Glutamatergic neuron (in vitro differentiated cells): ENCODE measurements around the gene VTCN1. TPM values are rescaled to one million over a fixed set of nuclear protein-coding genes. Genes with fewer than 3 reads are reported as not detected.

Source experiments
- DNase-seq: peaks from one replicate; pipeline ENCODE4 v3.0.0; 2022
- H3K27ac Mint-ChIP-seq: one replicate; pipeline ENCODE4 v1.8.0; 2020; ENCODE audit warnings: mild to moderate bottlenecking, mixed read lengths, inconsistent platforms; ENCODE audit not compliant: unreplicated experiment
- H3K27me3 Mint-ChIP-seq: one replicate; pipeline ENCODE4 v1.8.0; 2020; ENCODE audit warnings: mild to moderate bottlenecking, moderate library complexity, mixed read lengths, inconsistent platforms; ENCODE audit not compliant: unreplicated experiment
- H3K36me3 Mint-ChIP-seq: one replicate; pipeline ENCODE4 v1.8.0; 2020; ENCODE audit warnings: mild to moderate bottlenecking, mixed read lengths, inconsistent platforms; ENCODE audit not compliant: unreplicated experiment
- H3K4me1 Mint-ChIP-seq: one replicate; pipeline ENCODE4 v1.8.0; 2020; ENCODE audit warnings: mild to moderate bottlenecking, low read depth, mixed read lengths, inconsistent platforms; ENCODE audit not compliant: unreplicated experiment
- H3K4me3 Mint-ChIP-seq: one replicate; pipeline ENCODE4 v1.8.0; 2020; ENCODE audit warnings: mild to moderate bottlenecking, mixed read lengths, inconsistent platforms; ENCODE audit not compliant: unreplicated experiment
- H3K9me3 Mint-ChIP-seq: one replicate; pipeline ENCODE4 v1.8.0; 2020; ENCODE audit warnings: mild to moderate bottlenecking, moderate library complexity, mixed read lengths, inconsistent platforms; ENCODE audit not compliant: unreplicated experiment
- total RNA-seq: library from RNA; stranded (reverse); fragmentation: NEBNext Ultra II Directional; extraction: Animal tissue kit (Norgen Biotek cat#: 25700); gene quantifications from one replicate; pipeline ENCODE4 v1.2.1, GENCODE V29; 2021; ENCODE audit not compliant: unreplicated experiment
- TF ChIP-seq, protein P1 (sequence below): fragments of 200-600 bp; sonication (generic); IDR thresholded peaks from one replicate; pipeline ENCODE4 v1.5.0; 2021; ENCODE audit not compliant: partially characterized antibody, unreplicated experiment

VTCN1 gene
- total RNA-seq, 1 donor from 2014 or later = not detected

DNA sequence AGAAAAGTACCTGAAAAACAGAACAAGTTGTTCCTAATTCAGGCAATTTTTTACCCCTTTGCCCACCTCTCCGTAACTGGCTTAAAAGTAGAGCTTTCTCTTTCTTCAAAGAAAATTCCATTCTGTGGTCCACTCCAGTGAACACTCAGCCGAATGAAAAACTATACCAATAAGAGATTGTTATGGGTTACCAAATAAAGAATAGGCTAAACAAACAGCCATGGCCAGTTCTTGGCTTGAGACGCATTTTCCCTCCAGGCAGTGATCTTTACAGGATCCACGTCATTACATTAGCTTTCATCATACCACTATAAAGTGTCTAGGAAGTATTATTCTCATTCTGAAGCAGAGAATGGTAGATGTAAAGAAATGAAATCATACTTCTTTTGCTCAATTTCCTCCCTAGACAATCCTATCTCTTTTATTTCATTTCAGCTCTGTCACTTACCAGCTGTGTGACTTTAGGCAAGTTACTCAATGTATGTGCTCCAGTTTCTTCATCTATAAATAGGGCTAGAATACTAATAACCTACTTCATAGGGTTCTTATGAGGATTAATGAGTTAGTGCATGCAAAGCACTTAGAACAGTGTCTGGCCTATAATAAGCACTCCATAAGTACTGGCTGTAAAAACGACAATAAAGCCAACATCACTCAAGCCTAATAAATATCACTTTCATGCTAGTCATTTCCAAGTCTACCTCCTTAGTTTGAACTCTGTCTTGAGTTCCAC lies 62.7 kb downstream of the VTCN1 start:
- no peak overlapping the region for H3K4me3 Mint-ChIP-seq
- no peaks in the 10 kb centered on the region for H3K36me3 Mint-ChIP-seq
- no peak for DNase-seq
- H3K4me1 Mint-ChIP-seq = peaks cover 11% of the 10 kb centered on the region
- TF ChIP-seq, protein P1, sequence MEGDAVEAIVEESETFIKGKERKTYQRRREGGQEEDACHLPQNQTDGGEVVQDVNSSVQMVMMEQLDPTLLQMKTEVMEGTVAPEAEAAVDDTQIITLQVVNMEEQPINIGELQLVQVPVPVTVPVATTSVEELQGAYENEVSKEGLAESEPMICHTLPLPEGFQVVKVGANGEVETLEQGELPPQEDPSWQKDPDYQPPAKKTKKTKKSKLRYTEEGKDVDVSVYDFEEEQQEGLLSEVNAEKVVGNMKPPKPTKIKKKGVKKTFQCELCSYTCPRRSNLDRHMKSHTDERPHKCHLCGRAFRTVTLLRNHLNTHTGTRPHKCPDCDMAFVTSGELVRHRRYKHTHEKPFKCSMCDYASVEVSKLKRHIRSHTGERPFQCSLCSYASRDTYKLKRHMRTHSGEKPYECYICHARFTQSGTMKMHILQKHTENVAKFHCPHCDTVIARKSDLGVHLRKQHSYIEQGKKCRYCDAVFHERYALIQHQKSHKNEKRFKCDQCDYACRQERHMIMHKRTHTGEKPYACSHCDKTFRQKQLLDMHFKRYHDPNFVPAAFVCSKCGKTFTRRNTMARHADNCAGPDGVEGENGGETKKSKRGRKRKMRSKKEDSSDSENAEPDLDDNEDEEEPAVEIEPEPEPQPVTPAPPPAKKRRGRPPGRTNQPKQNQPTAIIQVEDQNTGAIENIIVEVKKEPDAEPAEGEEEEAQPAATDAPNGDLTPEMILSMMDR = no peak
- H3K9me3 Mint-ChIP-seq = peaks cover 2% of the 10 kb centered on the region
- peaks cover 2% of the 10 kb centered on the region for H3K27me3 Mint-ChIP-seq
- no peak overlapping the region for H3K27ac Mint-ChIP-seq

DNA sequence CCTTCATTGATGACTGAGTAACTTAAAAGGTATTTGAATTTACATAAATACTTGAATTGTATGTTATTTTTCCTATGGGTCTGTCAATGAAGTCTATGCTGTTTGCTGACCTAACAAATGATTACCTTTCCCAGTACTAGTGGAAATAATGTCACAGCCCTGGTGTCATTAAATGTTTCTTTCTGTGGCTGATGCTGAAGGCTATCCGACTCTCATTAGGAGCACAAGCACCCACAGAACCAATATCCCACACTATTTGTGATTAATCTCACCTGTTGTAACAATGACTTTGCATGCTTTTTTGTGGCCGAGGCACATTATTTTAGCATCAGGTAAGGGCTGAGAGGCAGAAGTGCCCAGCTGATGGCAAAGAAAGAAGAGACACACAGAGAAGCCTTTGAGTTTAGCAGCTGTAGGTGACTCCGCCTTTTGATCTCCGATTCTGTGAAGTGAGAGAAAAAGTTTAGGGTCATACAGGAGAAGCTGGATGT lies 63.3 kb downstream of the VTCN1 start:
- TF ChIP-seq, protein P1 = no peak
- no peak overlapping the region for H3K4me3 Mint-ChIP-seq
- peaks cover 2% of the 10 kb centered on the region for H3K9me3 Mint-ChIP-seq
- no peak overlapping the region for H3K27ac Mint-ChIP-seq
- peaks cover 2% of the 10 kb centered on the region for H3K27me3 Mint-ChIP-seq
- no peak for DNase-seq
- peaks cover 11% of the 10 kb centered on the region for H3K4me1 Mint-ChIP-seq
- no peaks in the 10 kb centered on the region for H3K36me3 Mint-ChIP-seq

DNA sequence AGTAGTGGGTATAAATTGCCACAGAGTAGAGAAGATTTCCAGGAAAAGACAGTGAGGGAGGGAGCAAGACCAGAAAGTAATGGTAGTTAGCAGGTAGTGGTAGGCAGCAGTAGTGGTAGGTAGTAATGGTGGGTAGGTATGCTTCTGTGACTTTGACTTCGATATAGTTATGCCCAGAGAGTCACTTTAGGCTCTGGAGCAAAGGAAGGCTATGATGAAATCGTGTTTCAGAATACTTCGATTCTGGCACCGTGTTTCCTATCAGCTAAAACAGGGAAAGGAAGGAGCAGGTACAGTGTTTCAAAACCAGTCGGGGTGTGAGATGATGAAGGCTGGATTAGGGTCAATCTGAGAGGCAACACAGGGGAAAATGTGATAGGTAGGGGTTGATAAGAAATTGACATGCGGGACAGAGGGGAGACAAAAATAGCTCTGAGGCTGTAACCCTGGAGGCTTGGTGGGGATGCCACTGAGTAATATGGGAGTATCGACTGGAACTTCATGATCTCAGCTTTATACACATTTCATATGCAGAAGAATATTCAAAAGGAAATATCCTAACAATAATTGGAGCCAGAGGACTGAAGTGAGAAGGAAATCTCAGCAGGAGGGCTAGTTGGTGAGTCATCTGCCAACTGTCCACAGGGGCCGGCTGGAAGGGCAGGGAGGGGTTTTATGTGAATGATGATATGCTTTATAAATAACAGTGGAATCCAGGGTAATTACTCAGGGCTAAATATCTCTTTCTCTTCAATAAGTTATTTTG lies 64.0 kb downstream of the VTCN1 start:
- H3K27ac Mint-ChIP-seq = no peak overlapping the region
- H3K4me3 Mint-ChIP-seq = no peak overlapping the region
- H3K27me3 Mint-ChIP-seq = peaks cover 2% of the 10 kb centered on the region
- H3K9me3 Mint-ChIP-seq = peaks cover 2% of the 10 kb centered on the region
- TF ChIP-seq, protein P1 = no peak
- no peaks in the 10 kb centered on the region for H3K36me3 Mint-ChIP-seq
- peaks cover 11% of the 10 kb centered on the region for H3K4me1 Mint-ChIP-seq
- no peak for DNase-seq

DNA sequence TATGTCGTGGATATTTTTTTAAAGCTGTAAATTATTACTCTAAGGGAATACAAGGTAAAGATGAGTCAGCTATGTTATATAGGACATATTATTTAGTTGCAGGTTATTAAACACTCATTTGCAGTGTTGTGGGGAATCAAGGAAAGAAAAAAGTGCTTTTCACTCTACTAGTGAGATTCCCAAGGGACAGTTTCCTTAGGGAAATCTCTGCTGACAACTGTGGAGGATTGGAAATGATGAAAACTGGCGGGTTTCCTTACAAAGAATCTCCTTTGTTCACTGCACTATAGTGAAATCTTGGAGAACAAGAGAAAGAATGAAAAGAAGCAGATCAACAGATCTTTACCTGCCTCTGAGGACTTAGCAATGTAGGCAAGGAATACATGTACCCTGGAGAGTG lies 64.7 kb downstream of the VTCN1 start:
- Mint-ChIP-seq H3K4me3 (no peak overlapping the region), H3K27me3 (peaks cover 2% of the 10 kb centered on the region), H3K9me3 (peaks cover 1% of the 10 kb centered on the region), H3K4me1 (peaks cover 11% of the 10 kb centered on the region), H3K27ac (no peak overlapping the region), H3K36me3 (no peaks in the 10 kb centered on the region)
- no peak for DNase-seq
- TF ChIP-seq, protein P1 = no peak

DNA sequence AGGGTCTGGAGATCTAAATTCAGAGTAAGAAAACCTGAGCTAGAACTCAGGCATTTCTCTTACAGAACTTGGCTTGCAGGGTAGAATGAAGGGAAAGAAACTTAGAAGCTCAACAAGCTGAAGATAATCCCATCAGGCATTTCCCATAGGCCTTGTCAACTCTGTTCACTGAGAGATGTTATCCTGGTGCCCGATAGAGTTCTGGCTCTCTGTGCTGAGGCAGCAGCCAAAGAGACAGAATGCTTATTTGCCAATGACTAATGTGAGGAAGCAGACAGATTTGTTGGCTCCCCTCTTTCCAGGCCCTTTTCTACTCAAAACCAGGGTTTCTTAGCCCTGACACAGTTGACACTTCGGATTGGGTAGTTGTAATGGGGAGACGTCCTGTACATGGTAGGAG lies 66.9 kb downstream of the VTCN1 start:
- H3K4me1 Mint-ChIP-seq = peaks cover 12% of the 10 kb centered on the region
- DNase-seq = no peak
- no peak overlapping the region for H3K4me3 Mint-ChIP-seq
- H3K36me3 Mint-ChIP-seq = no peaks in the 10 kb centered on the region
- H3K27ac Mint-ChIP-seq = no peak overlapping the region
- no peaks in the 10 kb centered on the region for H3K9me3 Mint-ChIP-seq
- peaks cover 2% of the 10 kb centered on the region for H3K27me3 Mint-ChIP-seq
- TF ChIP-seq, protein P1 = no peak
